IPS-18a (cell line): Measurements from ENCODE around the gene POLE3.
"Not testable (repeated sequence)": the region's sequence is repeated elsewhere in the genome, so short reads cannot be mapped to it uniquely, and the experiment has no call there.

ENCODE experiments used
- H3K27ac ChIP-seq: one replicate; pipeline ENCODE4 v1.5.1; 2013; ENCODE audit warnings: low read length
- H3K27me3 ChIP-seq: one replicate; pipeline ENCODE4 v1.6.1; 2013; ENCODE audit warnings: mild to moderate bottlenecking, low read length; ENCODE audit not compliant: control insufficient read depth, insufficient read depth
- H3K36me3 ChIP-seq: one replicate; pipeline ENCODE4 v1.6.1; 2013; ENCODE audit warnings: low read depth, low read length; ENCODE audit not compliant: control insufficient read depth
- H3K4me1 ChIP-seq: one replicate; pipeline ENCODE4 v1.6.1; 2013; ENCODE audit warnings: low read depth, low read length; ENCODE audit not compliant: control insufficient read depth
- H3K4me3 ChIP-seq: one replicate; pipeline ENCODE4 v1.5.1; 2013; ENCODE audit warnings: low read length
- H3K9ac ChIP-seq: one replicate; pipeline ENCODE4 v1.6.1; 2013; ENCODE audit warnings: mild to moderate bottlenecking, low read length, moderate library complexity
- H3K9me3 ChIP-seq: one replicate; pipeline ENCODE4 v1.6.1; 2013; ENCODE audit warnings: low read depth, low read length; ENCODE audit not compliant: control insufficient read depth

Gene POLE3

DNA sequence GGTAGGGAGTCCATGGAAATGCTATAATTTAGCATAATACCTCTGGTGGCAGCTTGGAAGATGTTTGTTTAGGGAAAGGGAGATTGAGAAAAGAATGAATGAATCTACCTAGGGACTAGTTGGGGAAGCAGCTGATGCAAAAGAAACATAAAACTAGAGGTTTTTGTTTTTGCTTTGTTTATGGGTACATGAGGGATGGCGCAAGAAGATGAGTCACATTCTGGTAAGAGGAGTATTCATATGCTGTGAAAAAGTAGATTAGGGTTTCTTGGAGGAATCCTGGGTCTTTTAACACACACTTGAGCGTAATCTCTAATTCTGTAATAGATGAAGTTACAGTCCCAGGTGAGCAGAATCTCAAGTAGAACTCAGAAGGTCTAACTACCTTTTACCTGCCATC is 17.2 kb upstream of the POLE3 start:
- no peaks in the 10 kb centered on the region for H3K36me3 ChIP-seq
- no peak overlapping the region for H3K4me3 ChIP-seq
- H3K27me3 ChIP-seq = no peaks in the 10 kb centered on the region
- H3K9ac ChIP-seq = no peak overlapping the region
- peaks cover 5% of the 10 kb centered on the region for H3K4me1 ChIP-seq
- H3K27ac ChIP-seq = no peak overlapping the region
- H3K9me3 ChIP-seq = no peaks in the 10 kb centered on the region

DNA sequence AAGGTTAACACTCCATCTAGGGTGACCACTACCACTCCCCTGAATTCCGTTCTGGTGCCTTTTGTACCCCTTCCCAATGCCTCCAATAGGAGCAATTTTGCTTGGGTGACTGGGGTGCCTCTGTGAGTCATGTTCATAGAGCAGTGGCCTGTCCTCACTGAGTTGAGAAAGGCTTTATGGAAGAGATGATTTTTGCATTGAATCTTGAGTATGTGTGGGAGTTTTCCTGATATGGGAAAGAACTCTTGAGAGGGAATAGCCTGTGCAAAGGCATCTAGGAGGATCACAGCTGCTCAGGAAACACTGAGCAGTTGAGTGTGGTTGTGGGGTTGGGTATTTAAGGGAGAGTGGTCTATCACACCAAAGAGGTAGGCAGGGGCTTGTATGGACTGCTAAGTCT is 16.2 kb upstream of the POLE3 start:
- H3K4me1 ChIP-seq = peaks cover 5% of the 10 kb centered on the region
- no peak overlapping the region for H3K9ac ChIP-seq
- H3K4me3 ChIP-seq = no peak overlapping the region
- H3K9me3 ChIP-seq = no peaks in the 10 kb centered on the region
- H3K27me3 ChIP-seq = no peaks in the 10 kb centered on the region
- no peak overlapping the region for H3K27ac ChIP-seq
- no peaks in the 10 kb centered on the region for H3K36me3 ChIP-seq

DNA sequence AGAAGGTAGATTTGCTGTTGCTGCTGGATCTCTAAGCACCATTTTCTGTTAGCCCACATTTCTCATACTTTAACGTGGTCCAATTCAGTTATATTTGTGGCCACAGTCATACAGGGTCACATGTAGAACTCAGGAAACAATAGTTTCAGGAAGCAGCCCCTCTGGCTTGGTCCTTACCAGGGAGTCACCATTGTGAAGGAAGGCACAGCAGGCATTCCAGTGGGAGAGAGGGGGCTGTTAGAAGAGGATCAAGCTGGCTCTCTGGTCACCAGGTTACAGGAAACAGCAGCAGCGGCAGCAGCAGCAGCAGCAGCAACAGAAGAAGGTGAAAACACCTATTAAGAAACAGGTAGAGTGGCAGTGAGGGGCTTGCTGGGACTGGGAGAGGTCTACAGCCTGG is 14.6 kb upstream of the POLE3 start:
- no peak overlapping the region for H3K27ac ChIP-seq
- no peak overlapping the region for H3K4me3 ChIP-seq
- H3K9me3 ChIP-seq = no peaks in the 10 kb centered on the region
- no peak overlapping the region for H3K9ac ChIP-seq
- H3K27me3 ChIP-seq = no peaks in the 10 kb centered on the region
- peaks cover 5% of the 10 kb centered on the region for H3K4me1 ChIP-seq
- no peaks in the 10 kb centered on the region for H3K36me3 ChIP-seq

DNA sequence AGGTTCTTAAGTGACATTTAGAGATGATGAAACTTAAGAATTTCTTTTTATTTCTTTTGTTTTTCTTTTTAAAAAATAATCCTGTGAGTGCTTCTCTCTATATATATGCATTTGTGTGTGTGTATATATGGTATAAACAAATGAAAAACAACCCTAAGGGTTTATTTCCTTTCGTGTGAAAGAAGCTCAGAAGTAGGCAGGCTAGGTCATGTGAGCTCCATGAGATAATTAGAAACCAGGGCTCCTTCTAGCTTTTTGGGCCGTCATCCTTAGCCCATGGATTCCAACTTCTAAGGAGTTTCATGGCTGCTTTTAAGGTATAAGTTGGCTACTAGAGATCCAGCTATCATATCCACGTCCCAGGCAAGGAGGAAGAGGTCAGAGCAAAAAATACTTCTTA is 11.3 kb upstream of the POLE3 start:
- Histone ChIP-seq H3K27ac (no peak overlapping the region), H3K27me3 (no peaks in the 10 kb centered on the region), H3K4me1 (peaks cover 5% of the 10 kb centered on the region), H3K9ac (no peak overlapping the region), H3K36me3 (no peaks in the 10 kb centered on the region), H3K4me3 (no peak overlapping the region), H3K9me3 (no peaks in the 10 kb centered on the region)

DNA sequence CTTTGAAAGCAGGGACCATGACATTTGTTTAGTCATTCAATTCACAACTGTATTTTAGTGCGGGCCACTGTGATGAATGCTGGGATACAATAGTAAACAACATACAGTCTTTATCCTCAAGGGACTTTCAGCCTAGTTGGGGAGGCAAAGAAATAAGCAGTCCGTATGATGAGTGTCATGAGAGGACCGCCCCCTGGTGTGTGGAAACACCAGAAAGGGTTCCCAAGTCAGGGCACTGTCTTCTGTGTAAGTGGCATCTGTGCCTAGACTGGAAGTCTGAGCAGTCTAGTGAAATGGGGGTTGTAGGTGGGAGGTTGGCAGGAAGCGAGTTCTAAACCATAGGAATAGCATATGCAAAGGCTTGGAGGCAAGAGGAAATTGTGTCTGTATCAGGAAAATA is 6.9 kb upstream of the POLE3 start:
- Histone ChIP-seq H3K36me3 (no peaks in the 10 kb centered on the region), H3K4me1 (no peaks in the 10 kb centered on the region), H3K9me3 (no peaks in the 10 kb centered on the region), H3K9ac (no peak overlapping the region), H3K27me3 (no peaks in the 10 kb centered on the region), H3K4me3 (no peak overlapping the region), H3K27ac (no peak overlapping the region)

DNA sequence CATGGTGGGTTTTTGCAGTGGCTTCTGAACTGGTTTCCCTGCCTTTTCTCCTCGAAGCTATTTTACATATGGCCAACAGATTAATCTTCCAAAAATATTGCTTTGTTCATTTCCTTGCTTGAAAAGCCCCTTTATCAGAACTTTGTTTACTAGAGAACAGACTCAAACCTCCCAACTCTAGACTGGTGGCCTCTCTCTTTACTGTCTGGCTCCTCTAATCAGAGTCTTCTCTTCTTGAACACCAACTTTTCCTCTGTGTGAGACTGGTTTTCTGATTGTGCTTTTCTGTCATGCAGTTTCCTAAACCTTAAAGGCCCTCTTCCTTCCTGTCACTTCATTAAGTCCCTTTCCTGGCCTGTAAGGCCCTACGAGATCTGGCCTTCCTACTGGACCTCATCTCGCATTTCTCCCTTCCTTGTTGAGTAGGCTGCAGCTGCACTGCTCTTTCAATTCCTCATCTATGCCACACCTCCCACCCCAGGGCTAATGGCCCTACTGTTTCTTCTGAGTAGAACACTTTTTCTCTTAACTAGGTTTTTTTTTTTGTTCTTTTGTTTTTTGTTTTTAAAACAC is 5.8 kb upstream of the POLE3 start:
- Histone ChIP-seq H3K4me3 (no peak overlapping the region), H3K9me3 (no peaks in the 10 kb centered on the region), H3K9ac (no peak overlapping the region), H3K27me3 (no peaks in the 10 kb centered on the region), H3K36me3 (no peaks in the 10 kb centered on the region), H3K4me1 (no peaks in the 10 kb centered on the region), H3K27ac (no peak overlapping the region)

DNA sequence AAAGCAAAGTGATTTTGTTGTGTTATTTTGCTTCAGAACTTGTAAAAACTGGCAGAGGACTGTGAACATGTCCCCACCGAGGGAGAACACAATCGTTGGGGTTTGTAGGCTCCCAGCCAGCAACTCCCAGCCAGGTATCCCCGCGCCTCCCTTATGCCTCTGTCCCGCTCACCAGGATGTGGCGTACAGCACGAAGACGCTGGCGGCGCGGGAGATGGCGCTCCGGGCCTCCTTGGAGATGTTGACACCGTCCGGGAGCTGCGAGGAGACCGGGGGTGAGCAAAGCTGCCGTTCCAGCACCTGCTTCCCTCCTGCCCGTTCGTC is 630 bp downstream of the POLE3 start:
- Histone ChIP-seq H3K4me3 (peak overlapping the region; percentile 94), H3K27me3 (no peaks in the 10 kb centered on the region), H3K9ac (peak overlapping the region; percentile 98), H3K27ac (peak overlapping the region; percentile 72), H3K9me3 (no peaks in the 10 kb centered on the region), H3K36me3 (peaks cover 24% of the 10 kb centered on the region), H3K4me1 (peaks cover 4% of the 10 kb centered on the region)

DNA sequence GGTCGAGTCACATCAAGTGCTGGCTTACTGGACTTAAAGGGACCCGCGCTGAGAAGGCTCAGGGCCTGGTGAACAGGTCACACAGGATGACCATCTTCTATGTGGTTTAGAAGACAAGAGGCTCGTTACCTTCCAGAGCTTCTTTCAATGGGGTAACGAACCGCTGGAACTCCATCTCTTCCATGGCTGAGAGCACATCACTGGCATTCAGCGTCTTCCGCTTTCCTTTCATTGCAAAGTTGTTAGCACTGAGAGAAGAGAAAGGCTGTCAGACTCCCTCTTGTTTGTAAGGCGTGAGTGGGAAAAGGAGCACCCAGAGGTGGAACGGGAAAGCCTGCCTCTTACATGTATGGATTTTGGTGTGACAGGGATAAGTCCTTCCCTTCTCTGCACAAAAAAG is 994 bp downstream of the POLE3 start:
- H3K27ac ChIP-seq = peak overlapping the region; percentile 72
- H3K4me1 ChIP-seq = peaks cover 4% of the 10 kb centered on the region
- peak overlapping the region; percentile 98 for H3K9ac ChIP-seq
- peak overlapping the region; percentile 94 for H3K4me3 ChIP-seq
- no peaks in the 10 kb centered on the region for H3K9me3 ChIP-seq
- H3K27me3 ChIP-seq = no peaks in the 10 kb centered on the region
- H3K36me3 ChIP-seq = peaks cover 24% of the 10 kb centered on the region

DNA sequence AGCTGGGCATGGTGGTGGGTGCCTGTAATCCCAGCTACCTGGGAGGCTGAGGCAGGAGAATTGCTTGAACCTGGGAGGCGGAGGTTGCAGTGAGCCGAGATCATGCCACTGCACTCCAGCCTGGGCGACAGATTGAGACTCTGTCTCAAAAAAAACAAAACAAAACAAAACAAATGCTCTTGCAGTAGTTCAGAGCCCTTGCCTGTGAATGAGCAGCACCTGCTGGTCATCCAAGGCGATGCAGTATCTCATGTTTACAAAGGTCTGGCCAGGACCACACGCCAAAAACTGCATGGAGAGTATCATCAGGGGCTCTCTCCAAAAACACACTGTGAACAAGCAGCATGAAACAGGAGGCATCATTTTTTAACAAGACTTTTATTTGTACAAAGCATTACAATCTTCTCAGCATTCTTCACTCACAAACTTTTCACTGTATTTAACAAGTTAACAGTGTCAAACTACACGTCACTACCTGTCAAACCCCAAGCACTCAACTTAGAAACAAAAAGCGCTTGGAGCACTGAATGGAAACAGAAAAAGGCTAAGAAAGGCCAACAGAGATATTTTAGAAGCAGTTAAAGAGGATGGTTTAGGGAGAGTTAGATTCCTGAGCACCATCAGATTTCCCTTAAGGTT is 3.5 kb downstream of the POLE3 start:
- not testable (repeated sequence) for H3K27ac ChIP-seq, H3K9ac ChIP-seq, H3K4me3 ChIP-seq, H3K27me3 ChIP-seq, H3K4me1 ChIP-seq, H3K9me3 ChIP-seq
- H3K36me3 ChIP-seq = peaks cover 24% of the 10 kb centered on the region

DNA sequence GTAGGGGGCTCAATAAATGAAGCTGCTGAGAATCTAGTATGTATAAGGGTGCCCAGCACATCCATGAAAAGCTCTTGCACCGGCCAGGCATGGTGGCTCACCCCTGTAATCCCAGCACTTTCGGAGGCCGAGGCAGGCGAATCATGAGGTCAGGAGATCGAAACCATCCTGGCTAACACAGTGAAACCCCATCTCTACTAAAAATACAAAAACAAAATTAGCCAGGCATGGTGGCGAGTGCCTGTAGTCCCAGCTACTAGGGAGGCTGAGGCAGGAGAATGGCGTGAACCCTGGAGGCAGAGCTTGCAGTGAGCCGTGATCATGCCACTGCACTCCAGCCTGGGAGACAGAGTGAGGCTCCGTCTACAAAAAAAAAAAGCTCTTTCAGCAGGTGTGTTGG is 4.1 kb downstream of the POLE3 start:
- H3K9ac ChIP-seq, H3K27ac ChIP-seq, H3K9me3 ChIP-seq, H3K27me3 ChIP-seq, H3K4me1 ChIP-seq, H3K4me3 ChIP-seq: not testable (repeated sequence)
- peaks cover 24% of the 10 kb centered on the region for H3K36me3 ChIP-seq

DNA sequence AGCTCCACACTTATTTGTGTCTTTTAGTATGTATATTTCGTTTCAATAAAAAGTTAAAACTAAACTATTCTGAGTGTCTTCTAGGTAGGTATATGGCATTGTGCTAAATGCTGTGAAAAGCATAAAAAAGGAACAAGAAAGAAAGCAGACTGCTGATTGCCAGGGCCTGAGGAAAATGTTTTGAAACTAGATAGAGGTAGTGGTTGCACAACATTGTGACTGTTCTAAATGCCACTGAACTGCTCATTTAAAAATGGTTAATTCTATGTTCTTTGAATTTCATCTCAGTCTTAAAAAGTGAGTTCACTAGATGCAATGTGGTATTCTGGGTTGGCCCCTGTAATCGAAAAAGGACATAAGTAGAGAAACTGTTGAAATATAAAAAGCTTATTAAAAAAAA is 6.8 kb downstream of the POLE3 start:
- no peaks in the 10 kb centered on the region for H3K9me3 ChIP-seq
- H3K4me1 ChIP-seq = peaks cover 4% of the 10 kb centered on the region
- H3K27me3 ChIP-seq = no peaks in the 10 kb centered on the region
- H3K9ac ChIP-seq = no peak overlapping the region
- no peak overlapping the region for H3K4me3 ChIP-seq
- H3K27ac ChIP-seq = no peak overlapping the region
- H3K36me3 ChIP-seq = peaks cover 17% of the 10 kb centered on the region

DNA sequence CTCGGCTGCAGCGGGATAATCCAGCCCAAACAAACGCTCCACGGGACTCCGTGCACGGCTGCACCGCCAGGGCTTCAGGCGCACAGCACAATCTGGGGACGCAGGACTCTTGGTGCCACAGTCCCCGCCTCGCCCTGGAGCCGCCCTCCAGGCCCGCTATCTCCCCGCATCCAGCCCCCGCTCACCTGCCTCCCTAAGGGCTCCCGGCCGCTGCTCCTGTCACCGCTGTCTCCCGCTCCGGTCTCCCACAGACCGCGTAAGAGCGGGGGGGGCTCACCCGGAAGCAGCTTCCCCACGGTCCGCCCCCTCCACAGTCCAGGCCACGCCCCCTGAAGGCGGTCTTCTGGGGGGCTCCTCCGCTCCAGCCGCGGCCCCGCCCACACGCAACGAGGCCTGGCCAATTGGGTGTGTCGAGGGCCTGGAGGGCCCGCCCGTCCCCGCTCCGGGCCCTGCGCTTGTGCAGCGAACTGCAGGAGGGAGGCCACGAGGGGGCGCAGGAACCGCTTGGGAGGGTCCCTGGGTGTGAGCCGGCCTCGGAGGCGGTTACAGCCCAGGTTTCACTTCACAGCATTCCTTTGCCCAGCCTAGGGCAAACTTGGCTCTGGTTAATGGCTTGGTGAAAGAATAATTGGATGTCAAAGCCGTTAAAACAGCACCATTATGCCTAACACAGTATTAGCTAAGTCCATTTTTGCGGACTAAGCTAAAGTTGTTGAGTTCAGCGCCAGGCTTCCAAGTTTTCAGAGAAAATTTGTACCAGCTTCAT is 9.3 kb downstream of the POLE3 start, which contains the start of gene ALAD:
TSS of gene ALAD (minus strand) at position 258 of the 766 bp plus-strand sequence. CDS start 7,725 bp downstream, outside the sequence.
- H3K27me3 ChIP-seq = no peaks in the 10 kb centered on the region
- H3K27ac ChIP-seq = no peak within 1 kb of the TSS
- H3K4me1 ChIP-seq = peaks cover 4% of the 10 kb centered on the region
- H3K36me3 ChIP-seq = no peaks in the 10 kb centered on the region
- peak within 1 kb of the TSS; percentile 87 for H3K4me3 ChIP-seq
- no peaks in the 10 kb centered on the region for H3K9me3 ChIP-seq
- peak within 1 kb of the TSS; percentile 32 for H3K9ac ChIP-seq
